Mesodermal cell (in vitro differentiated cells): ENCODE results near the gene CCDC28B.

Source experiments
- H3K27ac ChIP-seq: 2 replicates; pipeline ENCODE4 v1.7.0; 2013; ENCODE audit warnings: mild to moderate bottlenecking, low read depth, low read length, moderate library complexity; ENCODE audit not compliant: severe bottlenecking
- H3K36me3 ChIP-seq: 2 replicates; pipeline ENCODE4 v1.7.1; 2013; ENCODE audit warnings: mild to moderate bottlenecking, low read length, moderate library complexity; ENCODE audit not compliant: control insufficient read depth, insufficient read depth
- H3K4me1 ChIP-seq: one replicate; pipeline ENCODE4 v1.7.1; 2013; ENCODE audit warnings: mild to moderate bottlenecking, low read length; ENCODE audit not compliant: insufficient read depth, control insufficient read depth, poor library complexity, severe bottlenecking
- H3K4me3 ChIP-seq: 2 replicates; pipeline ENCODE4 v1.7.0; 2013; ENCODE audit warnings: low read length, control low read depth, mild to moderate bottlenecking; ENCODE audit not compliant: insufficient read depth, poor library complexity, severe bottlenecking; ENCODE audit errors: extremely low read depth
- H3K9me3 ChIP-seq: 2 replicates; pipeline ENCODE4 v1.7.1; 2013; ENCODE audit warnings: mild to moderate bottlenecking, low read length, moderate library complexity; ENCODE audit not compliant: control insufficient read depth
- WGBS, 2 experiments: methylation state at CpG; one replicate each; pipeline ENCODE4 v1.1.5; 2013; ENCODE audit warnings: missing lambda C conversion rate in 2 of 2; ENCODE audit not compliant: insufficient coverage in 2 of 2; 5-methylcytosine and 5-hydroxymethylcytosine counted together

Gene CCDC28B

GRCh38 chr1:32223683-32224082 is 23.3 kb downstream of the CCDC28B start:
- 92 to 94% methylated on average over 3 of the region's 3 CpGs for WGBS, 2 experiments
- Histone ChIP-seq H3K36me3 (peaks cover 65% of the 10 kb centered on the region), H3K4me1 (peaks cover 14% of the 10 kb centered on the region), H3K27ac (no peak overlapping the region), H3K4me3 (peak overlapping the region; percentile 2), H3K9me3 (no peaks in the 10 kb centered on the region)

- WGBS, 2 experiments, result 97 to 100% methylated on average over 2 to 3 of the region's 4 CpGs
- H3K4me3 ChIP-seq, result no peak overlapping the region
- peaks cover 14% of the 10 kb centered on the region for H3K4me1 ChIP-seq
- H3K27ac ChIP-seq, result no peak overlapping the region
- peaks cover 65% of the 10 kb centered on the region for H3K36me3 ChIP-seq
- H3K9me3 ChIP-seq, result no peaks in the 10 kb centered on the region
Measured at GRCh38 chr1:32224285-32224684, 23.9 kb downstream of the CCDC28B start.

- Histone ChIP-seq H3K9me3 (no peaks in the 10 kb centered on the region), H3K27ac (no peak overlapping the region), H3K36me3 (peaks cover 80% of the 10 kb centered on the region), H3K4me3 (no peak overlapping the region), H3K4me1 (peaks cover under 1% of the 10 kb centered on the region)
- WGBS, 2 experiments, result 80 to 100% methylated on average over 1 to 2 of the region's 3 CpGs
Measured at GRCh38 chr1:32228771-32229170, 28.4 kb downstream of the CCDC28B start.

- Histone ChIP-seq H3K9me3 (no peaks in the 10 kb centered on the region), H3K27ac (no peak overlapping the region), H3K4me1 (no peaks in the 10 kb centered on the region), H3K4me3 (no peak overlapping the region), H3K36me3 (peaks cover 61% of the 10 kb centered on the region)
- 83 to 90% methylated on average over 4 to 5 of the region's 5 CpGs for WGBS, 2 experiments
Measured at GRCh38 chr1:32231843-32232432, 31.5 kb downstream of the CCDC28B start.

- Histone ChIP-seq H3K9me3 (no peaks in the 10 kb centered on the region), H3K4me3 (no peak overlapping the region), H3K27ac (no peak overlapping the region), H3K4me1 (no peaks in the 10 kb centered on the region), H3K36me3 (peaks cover 53% of the 10 kb centered on the region)
- WGBS, 2 experiments, result 93 to 98% methylated on average over 6 to 7 of the region's 8 CpGs
Measured at GRCh38 chr1:32232558-32233304, 32.3 kb downstream of the CCDC28B start.

GRCh38 chr1:32234792-32235191 is 34.4 kb downstream of the CCDC28B start:
- Histone ChIP-seq H3K27ac (no peak overlapping the region), H3K4me1 (no peaks in the 10 kb centered on the region), H3K4me3 (no peak overlapping the region), H3K36me3 (peaks cover 37% of the 10 kb centered on the region), H3K9me3 (no peaks in the 10 kb centered on the region)
- WGBS, 2 experiments, result 90 to 91% methylated on average over 4 to 7 of the region's 7 CpGs

GRCh38 chr1:32239337-32239736 is 38.9 kb downstream of the CCDC28B start:
- 50 to 72% methylated on average over 2 of the region's 4 CpGs for WGBS, 2 experiments
- H3K4me1 ChIP-seq, result peaks cover 13% of the 10 kb centered on the region
- H3K9me3 ChIP-seq, result no peaks in the 10 kb centered on the region
- peaks cover 6% of the 10 kb centered on the region for H3K36me3 ChIP-seq
- no peak overlapping the region for H3K4me3 ChIP-seq
- no peak overlapping the region for H3K27ac ChIP-seq

GRCh38 chr1:32239790-32240139 is 39.4 kb downstream of the CCDC28B start:
- Histone ChIP-seq H3K9me3 (no peaks in the 10 kb centered on the region), H3K36me3 (peaks cover 2% of the 10 kb centered on the region), H3K27ac (peak overlapping the region; percentile 23), H3K4me3 (peak overlapping the region; percentile 51), H3K4me1 (peaks cover 13% of the 10 kb centered on the region)
- WGBS, 2 experiments, result 9 to 15% methylated on average over 19 of the region's 20 CpGs

- H3K4me1 ChIP-seq, result peaks cover 13% of the 10 kb centered on the region
- peak overlapping the region; percentile 51 for H3K4me3 ChIP-seq
- no peaks in the 10 kb centered on the region for H3K9me3 ChIP-seq
- peak overlapping the region; percentile 23 for H3K27ac ChIP-seq
- no peaks in the 10 kb centered on the region for H3K36me3 ChIP-seq
- 0 to 1% methylated on average over 45 to 52 of the region's 62 CpGs for WGBS, 2 experiments
Measured at GRCh38 chr1:32240140-32240951, 40.0 kb downstream of the CCDC28B start.

GRCh38 chr1:32241001-32241763 is 40.8 kb downstream of the CCDC28B start:
- peaks cover 13% of the 10 kb centered on the region for H3K4me1 ChIP-seq
- peak overlapping the region; percentile 29 for H3K27ac ChIP-seq
- H3K36me3 ChIP-seq, result no peaks in the 10 kb centered on the region
- H3K9me3 ChIP-seq, result no peaks in the 10 kb centered on the region
- H3K4me3 ChIP-seq, result peak overlapping the region; percentile 51
- WGBS, 2 experiments, result 0 to 1% methylated on average over 40 to 48 of the region's 55 CpGs
